Esophagus muscularis mucosa (tissue), 3 donors: ENCODE measurements around the gene CD52.

Experiments
- CTCF ChIP-seq, 3 experiments: fragments of 200-600 bp in 2 of 3; fragments of 450-650 bp in 1 of 3; sonication (generic) in 2 of 3; IDR thresholded peaks; one replicate each; pipeline ENCODE4 v1.5.1; 2017 to 2019; ENCODE audit warnings: antibody characterized with exemption in 3 of 3, mild to moderate bottlenecking in 2 of 3, moderate library complexity in 1 of 3
- POLR2A ChIP-seq: fragments of 450-650 bp; IDR thresholded peaks from one replicate; pipeline ENCODE4 v1.6.1; 2017; ENCODE audit warnings: antibody characterized with exemption, moderate library complexity, mild to moderate bottlenecking, low read depth
- POLR2AphosphoS5 ChIP-seq, 2 donors: sonication (generic); formaldehyde crosslinking; IDR thresholded peaks; one replicate each; pipeline ENCODE4 v1.6.1; 2017; ENCODE audit warnings: antibody characterized with exemption in 2 of 2

GRCh38 chr1:26288311-26288941 is 29.3 kb upstream of the CD52 start:
- no peak for TF ChIP-seq POLR2A
- no peak for TF ChIP-seq POLR2AphosphoS5 (IDR thresholded peaks at IDR 0.05)
- TF ChIP-seq CTCF (IDR thresholded peaks at IDR 0.05) = no peak
